IMR-90 (cell line): Measurements from ENCODE around the gene SMIM5. TPM values are rescaled to one million over a fixed set of nuclear protein-coding genes. Genes with fewer than 3 reads are reported as not detected.

Experiments used
- ATAC-seq: fragments of 200-7000 bp; cut with Tn5 transposase; 2 replicates; pipeline ENCODE4 v1.9.1; 2020; ENCODE audit warnings: low read depth, mild to moderate bottlenecking, moderate library complexity
- BruUV-seq: library from RNA; stranded (reverse); fragments of 400-500 nt; replicated peaks from 2 replicates; lab custom pipeline; 2021; lab: Mats Ljungman, UMichigan
- CTCF ChIA-PET: fragments of 300-600 bp; formaldehyde crosslinking; extraction: SDS; loops from one replicate; lab custom pipeline; 2021; ENCODE audit warnings: antibody characterized with exemption; lab: Yijun Ruan, JAX
- POLR2A ChIA-PET: fragments of 300-600 bp; sonication (Branson Sonifier 250); formaldehyde crosslinking; loops from one replicate; lab custom pipeline; 2022; ENCODE audit warnings: antibody characterized with exemption; ENCODE audit not compliant: unreplicated experiment; lab: Charles Lee
- DNase-seq: peaks from one replicate; pipeline ENCODE4 v3.0.0; 2013
- H2AFZ ChIP-seq: replicated peaks from 2 replicates; pipeline ENCODE3; 2013; ENCODE audit warnings: low read length, mild to moderate bottlenecking; ENCODE audit not compliant: poor library complexity
- H2AK5ac ChIP-seq: 2 replicates; pipeline ENCODE4 v1.6.1; 2013; ENCODE audit warnings: low read depth, low read length, inconsistent platforms
- H2AK9ac ChIP-seq: replicated peaks from 2 replicates; pipeline ENCODE3; 2013; ENCODE audit warnings: mild to moderate bottlenecking, low read depth, low read length, moderate library complexity; ENCODE audit not compliant: poor library complexity
- H2BK120ac ChIP-seq: 2 replicates; pipeline ENCODE4 v1.6.1; 2013; ENCODE audit warnings: low read depth, low read length, inconsistent platforms
- H2BK15ac ChIP-seq: 3 replicates; pipeline ENCODE4 v1.6.1; 2013; ENCODE audit warnings: low read depth, low read length, inconsistent platforms
- H2BK20ac ChIP-seq: 2 replicates; pipeline ENCODE4 v1.6.1; 2013; ENCODE audit warnings: low read depth, mild to moderate bottlenecking, inconsistent platforms, low read length, moderate library complexity
- H2BK5ac ChIP-seq: 2 replicates; pipeline ENCODE4 v1.6.1; 2013; ENCODE audit warnings: mild to moderate bottlenecking, low read depth, low read length, inconsistent platforms; ENCODE audit not compliant: poor library complexity, severe bottlenecking
- H3K14ac ChIP-seq: replicated peaks from 2 replicates; pipeline ENCODE4 v1.6.1; 2013; ENCODE audit warnings: low read depth, low read length, inconsistent platforms
- H3K18ac ChIP-seq: 2 replicates; pipeline ENCODE4 v1.6.1; 2013; ENCODE audit warnings: low read depth, low read length, control low read depth
- H3K23ac ChIP-seq: 2 replicates; pipeline ENCODE4 v1.6.1; 2013; ENCODE audit warnings: low read depth, low read length, inconsistent platforms
- H3K27ac ChIP-seq: 2 replicates; pipeline ENCODE4 v1.5.1; 2013; ENCODE audit warnings: mild to moderate bottlenecking, control low read depth, low read length; ENCODE audit not compliant: insufficient read depth
- H3K27me3 ChIP-seq: 2 replicates; pipeline ENCODE4 v1.6.1; 2013; ENCODE audit warnings: low read length; ENCODE audit not compliant: control insufficient read depth, insufficient read depth
- H3K36me3 ChIP-seq: 2 replicates; pipeline ENCODE4 v1.6.1; 2013; ENCODE audit warnings: low read length, mixed read lengths; ENCODE audit not compliant: control insufficient read depth, insufficient read depth
- H3K4ac ChIP-seq: 2 replicates; pipeline ENCODE4 v1.6.1; 2013; ENCODE audit warnings: low read depth, low read length, inconsistent platforms
- H3K4me1 ChIP-seq: 2 replicates; pipeline ENCODE4 v1.6.1; 2013; ENCODE audit warnings: low read length, mixed read lengths; ENCODE audit not compliant: control insufficient read depth, insufficient read depth
- H3K4me2 ChIP-seq: 2 replicates; pipeline ENCODE4 v1.6.1; 2013; ENCODE audit warnings: low read depth, mild to moderate bottlenecking, control low read depth, low read length, moderate library complexity
- H3K4me3 ChIP-seq: 2 replicates; pipeline ENCODE4 v1.5.1; 2013; ENCODE audit warnings: low read depth, mild to moderate bottlenecking, control low read depth, low read length, moderate library complexity; ENCODE audit not compliant: insufficient read depth
- H3K56ac ChIP-seq: 2 replicates; pipeline ENCODE4 v1.6.1; 2013; ENCODE audit warnings: low read length, inconsistent platforms; ENCODE audit not compliant: insufficient read depth; ENCODE audit errors: extremely low read depth
- H3K79me1 ChIP-seq, 2 experiments: 2 replicates each; pipeline ENCODE4 v1.6.1; 2013; ENCODE audit warnings: low read length in 2 of 2, inconsistent platforms in 1 of 2, low read depth in 1 of 2
- H3K9ac ChIP-seq: 2 replicates; pipeline ENCODE4 v1.6.1; 2013; ENCODE audit warnings: low read depth, low read length, control low read depth
- H3K9me1 ChIP-seq: 2 replicates; pipeline ENCODE4 v1.6.1; 2013; ENCODE audit warnings: low read length, inconsistent platforms; ENCODE audit not compliant: insufficient read depth
- H3K9me3 ChIP-seq: 2 replicates; pipeline ENCODE4 v1.6.1; 2013; ENCODE audit warnings: low read length; ENCODE audit not compliant: control insufficient read depth, insufficient read depth
- H4K20me1 ChIP-seq: 2 replicates; pipeline ENCODE4 v1.6.1; 2013; ENCODE audit warnings: low read length, inconsistent platforms; ENCODE audit not compliant: insufficient read depth
- H4K5ac ChIP-seq: 2 replicates; pipeline ENCODE4 v1.6.1; 2013; ENCODE audit warnings: mild to moderate bottlenecking, low read depth, low read length, control low read depth
- H4K8ac ChIP-seq, 2 experiments: 2 replicates each; pipeline ENCODE4 v1.6.1; 2013; ENCODE audit warnings: low read depth in 2 of 2, low read length in 2 of 2, control low read depth in 1 of 2, inconsistent platforms in 1 of 2
- H4K91ac ChIP-seq: 2 replicates; pipeline ENCODE4 v1.6.1; 2013; ENCODE audit warnings: low read depth, low read length, inconsistent platforms; ENCODE audit not compliant: insufficient read depth
- CHD1 ChIP-seq: IDR thresholded peaks from 2 replicates; pipeline ENCODE4 v1.6.1; 2012; ENCODE audit warnings: low read depth, low read length, improper control_type of control experiment
- POLR2A ChIP-seq: IDR thresholded peaks from 2 replicates; pipeline ENCODE4 v1.6.1; 2012; ENCODE audit warnings: mild to moderate bottlenecking, low read depth, low read length
- RAD21 ChIP-seq: IDR thresholded peaks from 2 replicates; pipeline ENCODE4 v1.6.1; 2012; ENCODE audit warnings: low read length, improper control_type of control experiment
- RFX5 ChIP-seq: IDR thresholded peaks from 2 replicates; pipeline ENCODE4 v1.8.0; 2012; ENCODE audit warnings: low read depth, mild to moderate bottlenecking, low read length, moderate library complexity
- SMC3 ChIP-seq: fragments of 150-350 bp; IDR thresholded peaks from 2 replicates; pipeline ENCODE4 v1.6.1; 2016; ENCODE audit warnings: low read depth, mild to moderate bottlenecking, antibody characterized with exemption, low read length, moderate library complexity
- WGBS, 2 experiments: methylation state at CpG; one replicate each; pipeline versions ENCODE4 v1.1.5 to v1.1.7; 2013; ENCODE audit warnings: missing lambda C conversion rate in 2 of 2; ENCODE audit not compliant: insufficient read length in 1 of 2; ENCODE audit errors: extremely low coverage in 2 of 2; 5-methylcytosine and 5-hydroxymethylcytosine counted together
- dilution Hi-C: fragments of 300-500 bp; cut with HindIII; formaldehyde crosslinking; loops from one replicate; pipeline ENCODE4 v1.14.3; 2018; ENCODE audit warnings: low sequenced_read_pairs; ENCODE audit not compliant: unreplicated experiment
- in situ Hi-C: fragments of 300-500 bp; cut with MboI; formaldehyde crosslinking; loops from 3 replicates; pipeline ENCODE4 v1.14.3; 2019; ENCODE audit warnings: low sequenced_read_pairs, inconsistent platforms, mixed read lengths
- intact Hi-C: fragments of 100-400 bp; cut with micrococcal nuclease; formaldehyde crosslinking; loops from 2 replicates; pipeline ENCODE4 v1.10.0; 2022
- polyA plus RNA-seq, 3 experiments: library from polyadenylated mRNA; depleted of rRNA; stranded (reverse); fragments of >200 nt; gene quantifications; 2 replicates each; pipeline ENCODE4 v1.2.3, GENCODE V29; 2012; ENCODE audit warnings: low replicate concordance in 1 of 3
- total RNA-seq: library from RNA; depleted of rRNA; stranded (reverse); fragments of >200 nt; gene quantifications from 2 replicates; pipeline ENCODE4 v1.2.3, GENCODE V29; 2012
- TF ChIP-seq, protein P1 (sequence below): fragments of 150-350 bp; IDR thresholded peaks from 2 replicates; pipeline ENCODE4 v1.6.1; 2017; ENCODE audit warnings: mild to moderate bottlenecking, antibody characterized with exemption, low read length, low read depth

Gene SMIM5
- total and polyA plus RNA-seq, 2 of the 4 experiments (the other 2 are of a cell fraction) = not detected

DNA sequence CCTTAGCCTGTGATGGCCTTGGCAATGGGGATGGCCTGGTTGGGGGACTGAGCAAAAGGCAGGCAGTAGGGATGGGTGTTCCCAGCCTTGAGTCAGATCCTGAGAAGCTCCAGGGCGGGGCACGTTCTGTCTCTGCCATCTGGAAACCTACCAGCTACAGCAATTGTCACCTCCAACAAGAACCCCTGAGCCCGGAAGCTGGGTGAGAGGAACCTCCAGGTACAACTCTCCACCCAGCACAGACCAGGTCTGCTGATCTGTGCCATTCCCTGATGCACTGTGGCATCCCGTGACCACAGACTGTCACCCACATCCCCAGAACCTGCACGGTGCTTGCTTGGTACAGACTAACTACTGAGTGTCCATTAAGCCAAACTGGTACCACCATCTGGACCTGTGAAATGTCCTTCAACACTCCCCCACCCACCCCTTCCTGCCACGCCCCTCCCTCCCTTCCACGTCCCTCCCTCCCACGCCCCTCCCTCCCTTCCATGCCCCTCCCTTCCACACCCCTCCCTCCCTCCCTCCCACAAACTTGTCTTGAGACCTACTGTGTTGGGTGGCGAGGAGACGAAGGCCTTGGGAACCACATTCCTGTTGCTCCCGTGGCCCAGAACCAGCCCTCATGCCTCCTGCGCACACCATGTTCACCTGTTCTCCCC lies 29.1 kb upstream of the SMIM5 start:
- no peaks in the 10 kb centered on the region; the same call in 1 of the 2 replicates for H4K20me1 ChIP-seq
- H3K27me3 ChIP-seq = peaks cover 1% of the 10 kb centered on the region
- no peak overlapping the region for H2AFZ ChIP-seq
- H3K36me3 ChIP-seq = no peaks in the 10 kb centered on the region
- H4K5ac ChIP-seq = no peak overlapping the region
- no peak overlapping the region for H2BK20ac ChIP-seq
- no peak overlapping the region for H3K56ac ChIP-seq
- H3K4me1 ChIP-seq = no peaks in the 10 kb centered on the region
- TF ChIP-seq SMC3 (no peak), CHD1 (no peak), POLR2A (no peak), RAD21 (no peak), RFX5 (no peak)
- TF ChIP-seq, protein P1, sequence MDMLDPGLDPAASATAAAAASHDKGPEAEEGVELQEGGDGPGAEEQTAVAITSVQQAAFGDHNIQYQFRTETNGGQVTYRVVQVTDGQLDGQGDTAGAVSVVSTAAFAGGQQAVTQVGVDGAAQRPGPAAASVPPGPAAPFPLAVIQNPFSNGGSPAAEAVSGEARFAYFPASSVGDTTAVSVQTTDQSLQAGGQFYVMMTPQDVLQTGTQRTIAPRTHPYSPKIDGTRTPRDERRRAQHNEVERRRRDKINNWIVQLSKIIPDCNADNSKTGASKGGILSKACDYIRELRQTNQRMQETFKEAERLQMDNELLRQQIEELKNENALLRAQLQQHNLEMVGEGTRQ = no peak
- POLR2A ChIA-PET = no interaction called here
- no peak for ATAC-seq
- CTCF ChIA-PET = no interaction called here
- no TSS peak for BruUV-seq
- H2BK120ac ChIP-seq = no peak overlapping the region
- 80% methylated on average over 2 of the region's 12 CpGs; no CpG with 5 or more reads in 1 of the 2 experiments for WGBS, 2 experiments
- H3K79me1 ChIP-seq = no peaks in the 10 kb centered on the region
- no peak overlapping the region for H4K8ac ChIP-seq
- H2AK9ac ChIP-seq = no peak overlapping the region
- H3K4ac ChIP-seq = no peak overlapping the region
- DNase-seq = no peak
- in situ Hi-C loops (no loop called here), intact Hi-C loops (no loop called here), dilution Hi-C loops (no loop called here)
- H2BK5ac ChIP-seq = no peak overlapping the region
- no peak overlapping the region for H3K4me3 ChIP-seq
- no peak overlapping the region for H3K4me2 ChIP-seq
- no peak overlapping the region for H3K14ac ChIP-seq
- no peak overlapping the region for H2BK15ac ChIP-seq
- no peak overlapping the region for H2AK5ac ChIP-seq
- no peaks in the 10 kb centered on the region for H3K9me1 ChIP-seq
- no peak overlapping the region for H3K23ac ChIP-seq
- no peaks in the 10 kb centered on the region for H3K9me3 ChIP-seq
- no peak overlapping the region for H4K91ac ChIP-seq
- H3K9ac ChIP-seq = no peak overlapping the region
- no peak overlapping the region for H3K27ac ChIP-seq
- H3K18ac ChIP-seq = no peak overlapping the region
